HG03159 (cell line): Measurements from ENCODE around the gene SAMD11.
"Not testable (repeated sequence)": the region's sequence is repeated elsewhere in the genome, so short reads cannot be mapped to it uniquely, and the experiment has no call there.

Experiments
- ATAC-seq: cut with Tn5 transposase; IDR thresholded peaks from one replicate; pipeline ENCODE4 v1.9.1; 2021; ENCODE audit warnings: mild to moderate bottlenecking, moderate library complexity; ENCODE audit not compliant: unreplicated experiment

The SAMD11 gene, protein sequence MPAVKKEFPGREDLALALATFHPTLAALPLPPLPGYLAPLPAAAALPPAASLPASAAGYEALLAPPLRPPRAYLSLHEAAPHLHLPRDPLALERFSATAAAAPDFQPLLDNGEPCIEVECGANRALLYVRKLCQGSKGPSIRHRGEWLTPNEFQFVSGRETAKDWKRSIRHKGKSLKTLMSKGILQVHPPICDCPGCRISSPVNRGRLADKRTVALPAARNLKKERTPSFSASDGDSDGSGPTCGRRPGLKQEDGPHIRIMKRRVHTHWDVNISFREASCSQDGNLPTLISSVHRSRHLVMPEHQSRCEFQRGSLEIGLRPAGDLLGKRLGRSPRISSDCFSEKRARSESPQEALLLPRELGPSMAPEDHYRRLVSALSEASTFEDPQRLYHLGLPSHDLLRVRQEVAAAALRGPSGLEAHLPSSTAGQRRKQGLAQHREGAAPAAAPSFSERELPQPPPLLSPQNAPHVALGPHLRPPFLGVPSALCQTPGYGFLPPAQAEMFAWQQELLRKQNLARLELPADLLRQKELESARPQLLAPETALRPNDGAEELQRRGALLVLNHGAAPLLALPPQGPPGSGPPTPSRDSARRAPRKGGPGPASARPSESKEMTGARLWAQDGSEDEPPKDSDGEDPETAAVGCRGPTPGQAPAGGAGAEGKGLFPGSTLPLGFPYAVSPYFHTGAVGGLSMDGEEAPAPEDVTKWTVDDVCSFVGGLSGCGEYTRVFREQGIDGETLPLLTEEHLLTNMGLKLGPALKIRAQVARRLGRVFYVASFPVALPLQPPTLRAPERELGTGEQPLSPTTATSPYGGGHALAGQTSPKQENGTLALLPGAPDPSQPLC

DNA sequence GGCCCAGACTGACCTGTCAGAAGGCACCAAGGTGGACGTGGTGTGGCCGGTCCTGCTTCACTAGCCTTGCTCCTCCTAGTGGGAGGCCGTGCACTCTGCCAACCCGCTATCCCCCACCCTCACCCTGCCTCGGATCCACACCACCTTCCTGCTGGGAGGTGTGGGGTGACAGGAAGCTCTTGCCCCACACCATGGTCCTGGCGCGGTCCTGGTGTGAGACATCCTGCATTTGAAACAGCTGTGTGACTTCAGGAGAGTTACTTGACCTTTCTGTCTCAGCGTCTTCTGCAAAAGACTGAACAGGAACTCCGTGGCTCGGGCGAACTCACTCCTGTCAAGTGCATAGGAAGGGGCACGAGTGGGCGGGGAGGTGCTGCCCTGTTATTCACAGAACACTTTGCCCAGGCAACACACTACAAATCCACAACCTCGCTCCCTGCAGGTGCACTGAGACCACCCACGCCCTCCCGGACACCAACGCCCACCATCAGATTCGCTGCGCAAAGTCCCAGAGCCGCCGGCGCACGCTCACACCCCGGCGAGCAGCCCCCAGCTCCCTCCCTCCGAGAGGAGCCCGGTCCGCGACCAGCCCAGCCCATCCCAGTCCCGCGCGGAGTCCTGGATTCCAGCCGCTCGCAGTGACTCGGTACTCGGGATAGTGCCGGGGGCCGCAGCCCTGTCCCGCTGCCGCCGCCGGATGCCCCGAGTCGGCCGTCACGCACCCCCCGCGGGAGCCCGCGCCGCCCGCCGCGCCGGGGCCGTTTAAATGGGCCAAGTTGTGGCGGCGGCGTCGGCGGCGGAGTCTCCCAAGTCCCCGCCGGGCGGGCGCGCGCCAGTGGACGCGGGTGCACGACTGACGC lies at the start of gene SAMD11:
Gene SAMD11, plus strand, starts transcription at position 793 of the 860 bp plus-strand sequence. CDS start 509 bp downstream, outside the sequence.
- no peak for ATAC-seq

DNA sequence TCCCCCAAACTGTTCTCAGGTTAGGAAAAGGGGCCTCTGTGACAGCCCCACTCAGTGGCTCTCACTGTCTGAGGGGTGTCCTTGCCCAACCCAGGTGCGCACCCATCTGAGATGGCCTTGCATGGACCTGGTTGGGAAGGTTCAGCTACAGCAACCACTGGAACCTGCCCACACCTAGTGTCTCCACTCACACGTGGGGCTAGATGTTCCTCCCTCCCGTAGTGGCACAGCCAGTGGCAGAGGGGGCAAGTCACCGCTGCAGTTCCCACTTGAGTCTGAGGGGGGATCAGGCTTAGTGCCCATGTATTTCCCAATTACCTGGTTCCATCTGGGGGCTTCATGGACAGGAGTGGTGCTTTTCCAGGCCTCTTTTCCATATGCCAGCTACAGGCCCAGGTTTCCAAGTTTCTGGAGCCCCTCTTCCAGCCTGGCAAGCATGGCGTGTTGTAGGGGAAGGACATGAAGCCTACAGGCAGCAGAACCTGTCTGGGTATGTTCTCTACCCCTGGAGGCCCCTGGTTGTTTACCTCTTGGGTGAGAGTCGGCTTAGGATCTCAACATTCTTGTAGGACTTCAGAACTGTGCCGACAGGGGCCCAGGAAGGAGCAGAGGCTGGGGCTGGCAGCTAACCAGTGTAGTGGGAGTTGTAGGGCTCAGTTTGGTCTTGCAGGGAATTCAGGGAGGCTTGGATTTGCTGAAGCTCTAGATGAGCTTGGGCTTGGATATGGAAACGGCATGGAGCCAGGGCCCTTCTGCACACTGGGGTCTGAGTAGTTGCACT lies 47.1 kb upstream of the SAMD11 start:
- ATAC-seq: not testable (repeated sequence)

DNA sequence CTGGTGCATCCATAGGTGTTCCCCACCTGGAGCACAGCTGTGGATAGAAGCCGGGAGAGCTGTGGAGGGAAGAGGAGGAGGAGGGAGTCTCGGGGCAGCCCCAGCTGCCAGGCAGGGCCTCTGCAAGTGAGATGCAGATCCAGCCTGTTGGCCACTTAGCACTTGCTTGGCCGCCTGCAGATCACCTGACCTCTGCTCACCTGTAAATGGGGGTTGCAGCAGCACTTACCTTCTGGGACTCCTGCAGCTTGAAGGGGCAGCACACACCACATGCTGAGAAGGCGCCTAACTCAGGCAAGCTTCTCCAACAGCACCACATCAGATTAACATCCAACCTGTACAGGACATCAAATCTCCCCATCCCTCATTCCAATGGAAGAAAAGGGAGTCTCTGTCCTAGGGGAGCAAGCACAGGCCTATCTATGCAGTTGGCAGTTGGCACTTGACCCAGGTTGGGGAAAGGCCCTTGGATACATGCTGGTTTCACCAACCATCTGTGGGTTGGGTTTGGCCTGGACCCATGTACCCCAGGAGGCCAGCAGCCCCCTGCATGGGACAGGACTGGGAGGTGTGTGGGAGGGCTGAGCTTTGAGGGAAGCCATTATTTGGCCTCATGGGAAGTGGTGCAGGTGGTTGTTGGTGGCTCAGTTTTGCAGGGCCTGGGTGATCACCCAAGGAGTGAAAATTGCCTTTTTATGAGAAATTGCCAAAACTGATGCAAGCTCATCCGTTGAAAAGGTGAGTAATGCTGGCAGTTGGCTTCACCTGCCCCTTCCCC lies 46.3 kb upstream of the SAMD11 start:
- not testable (repeated sequence) for ATAC-seq

DNA sequence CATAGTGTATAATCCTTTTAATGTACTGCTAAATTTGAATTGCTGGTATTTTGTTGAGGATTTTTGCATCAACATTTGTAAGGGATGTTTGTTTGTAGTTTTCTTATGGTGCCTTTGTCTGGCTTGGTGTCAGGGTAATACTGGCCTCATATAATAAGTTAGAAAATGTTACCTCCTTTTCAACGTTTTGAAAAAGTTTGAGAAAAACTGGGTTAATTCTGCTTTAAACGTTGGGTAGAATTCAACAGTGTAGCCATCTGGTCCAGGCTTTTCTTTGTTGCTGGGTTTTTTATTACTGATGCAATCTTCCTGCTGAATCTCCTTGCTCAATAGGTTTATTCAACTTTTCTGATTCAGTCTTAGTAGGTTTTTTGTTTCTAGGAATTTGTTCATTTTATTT lies 43.2 kb upstream of the SAMD11 start:
- ATAC-seq: not testable (repeated sequence)

DNA sequence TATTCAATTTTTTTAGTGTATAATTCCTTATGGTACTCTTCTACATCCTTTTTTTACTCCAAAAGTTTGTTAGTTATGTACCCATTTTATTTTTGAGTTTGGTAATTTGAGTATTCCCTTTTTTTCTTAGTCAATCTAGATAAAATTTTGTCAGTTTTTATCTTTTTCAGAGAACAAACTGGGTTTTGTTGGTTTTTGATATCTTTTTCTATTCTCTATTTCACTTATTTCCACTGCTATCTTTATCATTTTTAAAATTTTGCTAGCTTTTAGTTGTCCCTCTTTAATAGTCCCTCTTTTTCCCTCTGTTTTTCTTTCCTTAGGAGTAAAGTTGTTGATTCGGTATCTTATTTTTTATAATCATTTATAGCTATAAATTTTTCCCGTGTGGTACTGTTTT lies 42.8 kb upstream of the SAMD11 start:
- not testable (repeated sequence) for ATAC-seq

DNA sequence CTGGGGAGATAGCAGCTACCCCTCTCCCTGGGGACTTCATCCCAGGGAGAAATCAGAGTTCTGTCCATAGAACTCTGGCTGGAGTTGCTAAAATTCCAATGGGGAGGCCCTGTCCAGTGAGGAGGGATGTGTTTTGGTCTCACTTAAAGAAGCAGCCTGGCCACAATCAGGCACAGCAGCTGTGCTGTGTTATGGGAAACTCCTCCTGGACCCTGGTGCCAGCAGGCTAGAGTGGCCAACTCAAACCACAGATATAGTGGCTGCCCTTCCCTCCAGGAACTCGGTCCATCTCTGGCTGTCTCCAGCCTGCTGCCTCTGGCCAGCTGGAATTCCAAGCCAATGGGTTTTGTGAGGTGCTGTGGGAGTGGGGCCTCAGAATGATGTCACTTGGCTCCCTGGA lies 37.4 kb upstream of the SAMD11 start:
- no peak for ATAC-seq

DNA sequence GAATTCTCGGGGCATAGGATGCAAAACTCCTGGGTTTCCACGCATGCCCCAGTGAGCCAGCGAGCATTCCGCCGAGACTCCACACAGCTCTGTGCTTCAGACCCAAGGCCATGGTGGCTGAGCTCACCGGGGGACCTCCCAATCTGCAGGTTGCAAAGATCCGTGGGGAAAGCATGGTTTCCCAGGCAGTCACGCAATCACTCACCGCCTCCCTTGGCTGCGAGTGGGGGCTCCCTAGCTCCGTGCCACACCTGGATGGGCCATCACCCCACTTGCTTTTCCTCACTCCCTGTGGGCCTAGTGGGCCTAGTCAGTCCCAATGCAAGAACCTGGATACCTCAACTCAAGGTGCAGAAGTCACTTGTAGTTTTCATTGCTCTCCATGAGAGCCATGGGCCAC lies 37.0 kb upstream of the SAMD11 start:
- no peak for ATAC-seq

DNA sequence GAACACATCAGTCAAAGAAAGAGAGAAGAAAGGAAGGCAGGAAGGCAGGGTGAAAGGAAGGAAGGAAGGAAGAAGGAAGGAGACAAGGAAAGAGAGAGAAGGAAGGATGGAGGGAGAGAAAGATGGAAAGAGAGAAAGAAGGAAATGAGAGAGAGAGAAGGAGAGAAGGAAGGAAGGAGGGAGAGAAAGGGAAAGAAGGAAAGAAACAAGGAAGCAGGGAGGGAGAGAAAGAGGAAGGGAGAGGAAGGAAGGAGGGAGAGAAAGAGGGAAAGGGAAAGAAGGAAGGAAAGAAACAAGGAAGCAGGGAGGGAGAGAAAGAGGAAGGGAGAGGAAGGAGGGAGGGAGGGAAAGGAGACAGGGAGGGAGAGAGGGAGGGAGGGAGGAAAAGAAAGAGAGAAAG lies 35.4 kb upstream of the SAMD11 start:
- no peak for ATAC-seq

DNA sequence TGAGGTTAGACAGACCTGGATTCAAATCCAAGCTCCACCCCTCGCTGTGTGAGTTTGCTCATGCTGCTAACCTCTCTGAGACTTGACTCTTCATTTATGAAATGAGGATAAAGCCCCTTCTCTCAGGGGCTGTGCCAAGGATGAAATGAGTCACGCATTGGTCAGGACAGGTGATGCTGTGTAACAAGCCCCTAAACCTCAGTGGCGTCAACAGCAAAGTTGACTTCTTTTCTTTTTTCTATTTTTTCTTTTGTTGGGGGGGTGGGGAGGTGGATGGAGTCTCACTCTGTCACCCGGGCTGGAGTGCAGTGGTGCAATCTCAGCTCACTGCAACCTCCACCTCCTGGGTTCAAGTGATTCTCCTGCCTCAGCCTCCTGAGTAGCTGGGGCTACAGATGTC lies 33.9 kb upstream of the SAMD11 start:
- ATAC-seq: not testable (repeated sequence)

DNA sequence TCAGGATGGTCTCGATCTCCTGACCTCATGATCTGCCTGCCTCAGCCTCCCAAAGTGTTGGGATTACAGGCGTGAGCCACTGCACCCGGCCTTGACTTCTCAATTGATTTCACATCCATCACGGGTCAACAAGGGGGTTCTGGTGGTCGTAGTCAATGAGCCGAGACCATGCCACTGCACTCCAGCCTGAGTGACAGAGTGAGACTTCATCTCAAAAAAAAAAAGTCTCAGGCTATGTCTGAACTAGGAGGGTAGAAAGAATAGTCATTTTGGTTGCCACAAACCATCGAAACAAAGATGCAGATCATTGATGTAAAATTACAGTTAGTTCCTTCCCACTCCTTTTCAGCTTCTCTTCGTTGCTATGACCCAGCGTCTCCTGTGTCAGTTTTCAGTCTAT lies 33.5 kb upstream of the SAMD11 start:
- not testable (repeated sequence) for ATAC-seq

DNA sequence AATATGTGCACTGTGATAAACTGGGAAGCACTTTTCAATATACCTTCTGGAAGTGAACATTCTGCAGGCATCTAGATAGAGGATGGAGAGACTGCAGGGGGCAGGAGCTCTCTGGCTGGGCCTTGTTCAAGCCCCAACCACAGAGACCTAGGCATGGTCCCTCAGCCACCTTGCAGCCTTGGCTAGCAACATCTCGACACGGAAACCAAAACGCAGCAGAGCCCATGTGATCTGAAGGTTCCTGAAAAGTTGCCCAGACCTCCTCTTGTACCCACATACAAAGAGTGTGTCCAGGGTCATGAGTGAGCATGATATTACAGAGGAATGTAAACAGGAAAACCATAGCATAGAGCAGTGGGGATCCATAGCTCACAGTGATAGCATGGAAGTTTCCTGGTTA lies 33.1 kb upstream of the SAMD11 start:
- ATAC-seq: no peak

DNA sequence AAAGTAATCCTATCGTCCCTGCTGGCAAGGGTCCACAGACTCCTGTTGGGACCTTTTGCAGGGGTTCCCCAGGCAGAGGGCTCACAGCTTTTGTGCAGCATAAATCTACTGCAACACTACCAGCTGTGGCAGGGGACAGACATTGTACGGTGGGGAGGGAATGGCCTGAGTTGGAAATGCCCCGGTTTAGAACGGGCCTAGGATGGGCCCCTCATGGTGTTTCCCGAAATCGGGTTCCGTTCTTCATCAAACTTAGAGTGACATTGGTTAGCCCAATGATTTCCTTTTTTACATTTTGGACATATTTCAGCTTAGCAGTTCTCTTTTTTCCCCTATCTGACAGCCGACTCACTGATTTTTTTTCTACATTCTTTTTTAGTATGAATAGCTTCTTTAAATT lies 26.5 kb upstream of the SAMD11 start:
- ATAC-seq: no peak

DNA sequence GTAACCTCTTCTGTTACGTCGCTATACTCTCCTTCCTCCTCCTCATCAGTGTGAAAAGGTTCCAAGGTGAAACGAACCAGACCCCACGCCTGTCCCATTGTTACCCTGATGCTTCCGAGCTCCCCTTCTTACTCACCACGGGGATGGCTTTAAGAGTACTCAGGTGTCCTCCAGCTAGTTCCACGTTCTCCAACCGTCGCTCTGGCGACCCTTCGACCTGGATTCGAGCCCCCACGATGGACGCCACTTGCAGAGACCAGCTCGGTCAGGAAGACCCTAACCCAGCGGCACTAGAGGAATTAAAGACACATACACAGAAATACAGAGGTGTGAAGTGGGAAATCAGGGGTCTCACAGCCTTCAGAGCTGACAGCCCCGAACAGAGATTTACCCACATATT lies 25.8 kb upstream of the SAMD11 start:
- ATAC-seq: not testable (repeated sequence)

DNA sequence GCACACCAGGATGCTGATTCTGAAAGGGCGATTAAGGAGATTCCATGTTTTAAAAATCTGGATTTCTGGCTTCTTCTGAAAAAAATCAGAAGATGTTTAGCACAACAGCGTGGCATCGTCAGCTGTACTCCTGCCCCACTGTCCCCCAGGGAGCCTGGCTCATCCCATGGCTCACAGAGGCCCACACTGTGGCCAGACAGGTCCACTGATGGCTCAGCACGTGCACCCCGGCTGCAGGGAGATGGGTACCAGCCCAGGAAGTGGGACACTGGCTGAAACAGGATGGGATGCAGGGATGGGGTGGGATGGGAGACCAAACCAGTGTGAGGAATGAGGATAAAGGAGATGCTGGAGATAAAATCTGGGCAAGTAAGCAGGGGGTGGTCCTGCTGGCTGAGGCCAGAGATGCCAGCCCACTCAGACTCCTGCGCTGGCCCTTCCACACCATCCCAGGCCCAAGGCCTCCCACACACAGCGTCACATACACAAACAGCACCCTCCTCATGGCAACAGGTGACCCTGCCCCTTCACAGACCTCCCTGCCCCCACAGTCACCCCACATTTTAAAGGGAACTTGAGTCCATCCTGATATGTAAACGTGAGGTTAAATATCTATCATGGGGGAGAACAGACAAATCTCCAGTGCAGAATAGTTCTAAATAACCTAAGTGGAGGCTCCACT lies 23.9 kb upstream of the SAMD11 start:
- ATAC-seq: no peak

DNA sequence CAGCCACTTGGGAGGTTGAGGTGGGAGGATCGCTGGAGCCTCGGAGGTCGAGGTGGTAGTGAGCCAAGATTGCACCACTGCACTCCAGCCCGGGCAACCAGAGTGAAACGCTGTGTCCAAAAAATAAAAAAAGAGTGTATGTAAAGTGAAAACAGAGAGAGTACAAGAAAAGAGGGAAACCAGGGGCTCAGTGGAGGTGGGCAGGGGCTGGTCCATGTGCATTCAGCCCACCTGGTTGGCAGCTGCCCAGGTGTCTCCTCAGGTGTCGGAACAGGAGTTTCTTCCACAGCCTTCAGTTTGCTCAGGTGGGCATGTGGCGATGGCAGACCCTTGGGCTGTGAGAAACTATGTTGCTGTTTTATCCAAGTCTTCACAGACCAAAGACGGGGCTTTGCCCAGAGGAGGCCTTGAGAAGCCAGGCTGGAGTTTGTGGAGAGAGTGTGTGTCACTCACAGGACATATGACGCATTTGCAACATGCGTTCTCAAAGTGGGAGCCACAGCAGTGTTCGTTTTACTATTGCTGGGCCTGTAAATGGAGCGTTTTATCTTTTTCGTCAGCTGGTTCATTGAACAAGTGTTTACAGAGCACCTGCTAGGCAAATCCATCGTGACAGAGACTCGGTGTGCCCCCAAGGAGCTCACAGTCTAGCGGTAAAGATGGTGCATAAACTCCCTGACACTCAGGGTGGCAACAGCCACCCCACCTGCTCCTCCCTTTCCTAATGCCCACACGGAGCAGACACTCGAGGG lies 22.4 kb upstream of the SAMD11 start:
- no peak for ATAC-seq

DNA sequence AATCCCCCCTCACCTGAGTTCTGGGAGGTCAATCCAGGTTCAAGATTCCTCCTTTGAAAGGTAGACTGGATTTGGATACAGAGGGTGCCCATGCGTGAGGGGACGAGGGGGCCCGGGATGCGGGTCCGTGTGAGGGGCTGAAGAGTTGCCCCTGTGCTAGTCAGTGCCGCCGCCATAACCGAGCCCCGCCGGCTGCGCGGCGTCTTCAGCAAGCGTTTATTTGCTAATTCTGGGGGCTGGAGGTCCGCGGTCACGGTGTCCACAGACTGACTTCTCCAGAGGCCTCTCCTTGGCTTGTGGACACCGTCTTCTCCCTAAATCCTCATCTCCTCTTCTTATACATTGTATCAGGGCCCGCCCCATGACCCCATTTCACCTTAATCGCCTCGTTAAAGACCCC lies 20.9 kb upstream of the SAMD11 start:
- no peak for ATAC-seq

DNA sequence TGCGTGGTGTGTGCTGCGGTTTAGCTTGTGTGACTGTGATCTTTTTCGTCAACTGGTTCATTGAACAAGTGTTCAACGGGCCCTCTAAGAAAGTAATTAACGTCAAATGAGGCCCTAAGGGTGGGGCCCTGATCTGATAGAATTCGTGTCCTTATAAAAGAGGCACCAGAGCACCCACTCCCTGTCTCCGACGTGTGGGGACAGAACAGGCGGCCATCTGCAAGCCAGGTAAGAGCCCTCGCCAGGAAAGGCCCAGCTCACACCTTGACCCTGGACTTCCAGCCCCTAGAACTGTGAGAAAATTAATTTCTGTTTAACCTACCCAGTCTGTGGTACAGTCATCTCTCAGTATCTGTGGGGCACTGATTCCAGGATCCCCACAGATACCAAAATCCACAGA lies 20.4 kb upstream of the SAMD11 start:
- ATAC-seq: no peak

DNA sequence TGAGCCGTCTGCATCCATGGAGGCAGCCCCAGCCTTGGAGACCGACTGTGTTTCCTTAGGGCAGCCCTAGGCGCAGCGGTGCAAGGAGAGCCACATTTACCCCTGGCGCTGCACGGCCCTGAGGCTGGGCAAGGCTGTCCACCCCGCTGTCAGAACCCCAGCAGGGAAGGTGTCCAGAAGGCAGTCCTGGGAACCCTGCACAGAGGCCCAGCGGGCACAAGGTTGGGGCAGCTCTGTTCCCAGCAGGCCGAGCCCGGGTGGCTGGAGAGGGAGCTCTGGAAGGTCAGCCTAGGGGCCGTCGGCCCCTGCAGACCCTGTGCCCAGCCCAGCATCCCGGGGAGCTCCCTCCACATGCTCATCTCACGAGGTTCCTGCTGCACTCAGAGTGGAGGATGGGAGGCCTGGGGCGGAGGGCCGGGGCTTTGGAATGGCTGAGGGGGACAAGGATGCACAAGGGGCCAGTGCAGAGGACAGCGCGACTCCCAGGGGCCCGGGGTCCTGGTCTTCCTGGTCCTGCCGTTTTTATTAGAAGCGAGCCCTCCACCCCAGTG lies 19.9 kb upstream of the SAMD11 start:
- ATAC-seq: no peak
